ENCODE results near the gene NCLN. TPM values are rescaled to one million over a fixed set of nuclear protein-coding genes. Genes with fewer than 3 reads are reported as not detected.

The NCLN gene
- total and polyA plus RNA-seq, 9 of the 15 experiments (the other 6 are each of a cell fraction or from before 2014, with no cell fraction given): 3.8 to 126 (median 39.6) TPM

- no peak for TF ChIP-seq THRB (CRISPR knock-in tag; conservative IDR thresholded peaks at IDR 0.05)
- no peak for TF ChIP-seq NUFIP1 (IDR thresholded peaks at IDR 0.05; ENCODE audit: partially characterized antibody)
- no peak for TF ChIP-seq ZNF449 (CRISPR knock-in tag; IDR thresholded peaks at IDR 0.05)
- 0 out of 4 replicates have a peak, but pooled peaks of 1 of the 2 experiments have one; percentile 17 for TF ChIP-seq SRF (CRISPR knock-in tag; IDR thresholded peaks at IDR 0.05)
- TF ChIP-seq ZNF695 (CRISPR knock-in tag; IDR thresholded peaks at IDR 0.05): no peak
- peak; percentile 17; the same call in 1 of the 2 replicates for TF ChIP-seq JUND (IDR thresholded peaks at IDR 0.05; ENCODE audit: borderline replicate concordance, low read depth, low read length)
- TF ChIP-seq JUND (tag; IDR thresholded peaks at IDR 0.05; ENCODE audit: borderline replicate concordance, low read depth, low read length): no peak; the same call in 2 of the 3 replicates
- no peak for TF ChIP-seq FOXK2 (conservative IDR thresholded peaks at IDR 0.05 in 1 of 2, IDR thresholded peaks at IDR 0.05 in 1 of 2; ENCODE audit: low read depth in 2 of 2)
- no peak for TF ChIP-seq ZBTB34 (CRISPR knock-in tag; IDR thresholded peaks at IDR 0.05)
- TF ChIP-seq TSHZ1 (CRISPR knock-in tag; IDR thresholded peaks at IDR 0.05): no peak
- no peak for TF ChIP-seq HMBOX1 (IDR thresholded peaks at IDR 0.05)
- TF ChIP-seq HSF4 (CRISPR knock-in tag; IDR thresholded peaks at IDR 0.05; ENCODE audit: borderline replicate concordance): no peak
- TF ChIP-seq MAX (CRISPR knock-in tag; IDR thresholded peaks at IDR 0.05): no peak
- peak; percentile 69; the same call in 1 of the 2 replicates for TF ChIP-seq SPI1 (IDR thresholded peaks at IDR 0.05; ENCODE audit: borderline replicate concordance, low read depth, low read length)
- no peak for TF ChIP-seq TFE3 (CRISPR knock-in tag; IDR thresholded peaks at IDR 0.05)
Measured at GRCh38 chr19:3163230-3163886, 22.4 kb upstream of the NCLN start (continued).
